WTC11 (cell line): ENCODE data around the gene BRCC3. TPM values are rescaled to one million over a fixed set of nuclear protein-coding genes. Genes with fewer than 3 reads are reported as not detected.

Experiments used
- ATAC-seq: fragments of 200-7000 bp; cut with Tn5 transposase; 2 replicates; pipeline ENCODE4 v1.10.0; 2021; ENCODE audit warnings: mild to moderate bottlenecking, moderate library complexity
- CTCF ChIA-PET: fragments of 300-600 bp; sonication (Branson Sonifier 250); formaldehyde crosslinking; loops from one replicate; lab custom pipeline; 2021; ENCODE audit warnings: antibody characterized with exemption; lab: Charles Lee
- POLR2A ChIA-PET: fragments of 350-600 bp; sonication (Branson Sonifier 250); formaldehyde crosslinking; loops from one replicate; lab custom pipeline; 2021; ENCODE audit warnings: antibody characterized with exemption; lab: Charles Lee
- DNase-seq: peaks from one replicate; pipeline ENCODE4 v3.0.0; 2021; ENCODE audit warnings: low spot score
- H3K27ac Mint-ChIP-seq: 2 replicates; pipeline ENCODE4 v1.8.0; 2021; ENCODE audit warnings: mixed read lengths
- H3K27me3 Mint-ChIP-seq: 2 replicates; pipeline ENCODE4 v1.8.0; 2021; ENCODE audit warnings: low read depth, mild to moderate bottlenecking, moderate library complexity, mixed read lengths
- H3K36me3 Mint-ChIP-seq: 2 replicates; pipeline ENCODE4 v1.8.0; 2021; ENCODE audit warnings: mixed read lengths
- H3K4me1 Mint-ChIP-seq: 2 replicates; pipeline ENCODE4 v1.8.0; 2022; ENCODE audit warnings: mixed read lengths
- H3K4me3 Mint-ChIP-seq: 2 replicates; pipeline ENCODE4 v1.8.0; 2021; ENCODE audit warnings: mild to moderate bottlenecking, moderate library complexity, mixed read lengths
- H3K9me3 Mint-ChIP-seq: 2 replicates; pipeline ENCODE4 v1.8.0; 2021; ENCODE audit warnings: mixed read lengths
- ARID4B ChIP-seq: sonication (generic); formaldehyde crosslinking; IDR thresholded peaks from 2 replicates; pipeline ENCODE4 v1.8.0; 2023; ENCODE audit warnings: missing genetic modification reagents, mild to moderate bottlenecking, borderline replicate concordance
- ATF3 ChIP-seq: sonication (generic); formaldehyde crosslinking; conservative IDR thresholded peaks from 2 replicates; pipeline ENCODE4 v1.8.1; 2022; ENCODE audit warnings: mild to moderate bottlenecking, missing genetic modification reagents
- E2F5 ChIP-seq: sonication (generic); formaldehyde crosslinking; IDR thresholded peaks from 2 replicates; pipeline ENCODE4 v1.8.1; 2022; ENCODE audit warnings: mild to moderate bottlenecking, moderate library complexity, missing genetic modification reagents
- ERG ChIP-seq: fragments of 250-450 bp; sonication (Bioruptor Pico); IDR thresholded peaks from 2 replicates; pipeline ENCODE4 v1.8.0; 2021; ENCODE audit warnings: mild to moderate bottlenecking
- FOXP4 ChIP-seq: sonication (generic); formaldehyde crosslinking; IDR thresholded peaks from 2 replicates; pipeline ENCODE4 v1.8.0; 2022; ENCODE audit warnings: mild to moderate bottlenecking, missing genetic modification reagents
- GTF2I ChIP-seq: fragments of 250-450 bp; sonication (Bioruptor Pico); conservative IDR thresholded peaks from 2 replicates; pipeline ENCODE4 v1.4.0; 2021; ENCODE audit warnings: mild to moderate bottlenecking
- HMGA2 ChIP-seq: fragments of 250-450 bp; sonication (Bioruptor Pico); IDR thresholded peaks from 2 replicates; pipeline ENCODE4 v1.4.0; 2021; ENCODE audit warnings: mild to moderate bottlenecking, moderate library complexity
- IRF2 ChIP-seq: sonication (generic); formaldehyde crosslinking; IDR thresholded peaks from 2 replicates; pipeline ENCODE4 v1.8.0; 2022; ENCODE audit warnings: low read depth, missing genetic modification reagents, borderline replicate concordance
- JUN ChIP-seq: sonication (generic); formaldehyde crosslinking; IDR thresholded peaks from 2 replicates; pipeline ENCODE4 v1.8.0; 2023; ENCODE audit warnings: mild to moderate bottlenecking, missing genetic modification reagents
- NFE2L1 ChIP-seq: sonication (generic); formaldehyde crosslinking; IDR thresholded peaks from 2 replicates; pipeline ENCODE4 v1.8.1; 2023; ENCODE audit warnings: missing genetic modification reagents
- NR3C1 ChIP-seq: sonication (generic); formaldehyde crosslinking; conservative IDR thresholded peaks from 2 replicates; pipeline ENCODE4 v1.8.1; 2023; ENCODE audit warnings: low read depth, mild to moderate bottlenecking, missing genetic modification reagents
- PRDM15 ChIP-seq: sonication (generic); formaldehyde crosslinking; IDR thresholded peaks from 2 replicates; pipeline ENCODE4 v1.8.0; 2022; ENCODE audit warnings: missing genetic modification reagents
- RELA ChIP-seq: sonication (generic); formaldehyde crosslinking; IDR thresholded peaks from 2 replicates; pipeline ENCODE4 v1.8.1; 2022; ENCODE audit warnings: missing genetic modification reagents, mild to moderate bottlenecking, borderline replicate concordance
- RORB ChIP-seq: fragments of 250-450 bp; sonication (Bioruptor Pico); IDR thresholded peaks from 2 replicates; pipeline ENCODE4 v1.9.0; 2021; ENCODE audit warnings: mild to moderate bottlenecking
- SOX15 ChIP-seq: fragments of 250-450 bp; sonication (Bioruptor Pico); IDR thresholded peaks from 2 replicates; pipeline ENCODE4 v1.9.0; 2021; ENCODE audit warnings: mild to moderate bottlenecking
- USF2 ChIP-seq: sonication (generic); formaldehyde crosslinking; IDR thresholded peaks from 2 replicates; pipeline ENCODE4 v1.8.1; 2023; ENCODE audit warnings: mild to moderate bottlenecking, missing genetic modification reagents, moderate library complexity
- ZBTB21 ChIP-seq: sonication (generic); formaldehyde crosslinking; IDR thresholded peaks from 2 replicates; pipeline ENCODE4 v1.8.1; 2023; ENCODE audit warnings: mild to moderate bottlenecking, missing genetic modification reagents, borderline replicate concordance
- ZMAT4 ChIP-seq: fragments of 250-450 bp; sonication (Bioruptor Pico); IDR thresholded peaks from 2 replicates; pipeline ENCODE4 v1.9.0; 2021; ENCODE audit warnings: mild to moderate bottlenecking
- ZNF219 ChIP-seq: sonication (generic); formaldehyde crosslinking; IDR thresholded peaks from 2 replicates; pipeline ENCODE4 v1.8.0; 2023; ENCODE audit warnings: missing genetic modification reagents, mild to moderate bottlenecking, borderline replicate concordance
- ZNF671 ChIP-seq: fragments of 250-450 bp; sonication (Bioruptor Pico); IDR thresholded peaks from 2 replicates; pipeline ENCODE4 v1.8.0; 2021; ENCODE audit warnings: mild to moderate bottlenecking
- total RNA-seq: library from RNA; stranded (reverse); gene quantifications from 3 replicates; pipeline ENCODE4 v1.2.3, GENCODE V29; 2021

BRCC3 gene
- total RNA-seq, 1 experiment from 2014 or later = 19.6 TPM

- TF ChIP-seq RORB (CRISPR knock-in tag) (no peak), USF2 (CRISPR knock-in tag) (no peak), ZBTB21 (no peak), JUN (CRISPR knock-in tag) (no peak), ERG (CRISPR knock-in tag) (no peak), NFE2L1 (CRISPR knock-in tag) (no peak), ZMAT4 (no peak), E2F5 (CRISPR knock-in tag) (no peak), ZNF671 (no peak), RELA (no peak)
- H3K27ac Mint-ChIP-seq = no peak overlapping the region
- ATAC-seq (no peak), DNase-seq (no peak)
- ChIA-PET CTCF (interaction anchor here (1.1 kb wide), 1 partner anchor 23 kb away, joined by 5 read pairs; no protein-coding TSS in a partner anchor), POLR2A (no interaction called here)
- peaks cover 13% of the 10 kb centered on the region for H3K9me3 Mint-ChIP-seq
- H3K36me3 Mint-ChIP-seq = peaks cover 12% of the 10 kb centered on the region
- H3K4me3 Mint-ChIP-seq = no peak overlapping the region
- peaks cover 6% of the 10 kb centered on the region; the same call in 1 of the 2 replicates for H3K4me1 Mint-ChIP-seq
- no peaks in the 10 kb centered on the region for H3K27me3 Mint-ChIP-seq
These were observed 56.2 kb downstream of the BRCC3 start for GRCh38 chrX:155127465-155127864.

GRCh38 chrX:155127940-155128339 is 56.6 kb downstream of the BRCC3 start:
- H3K36me3 Mint-ChIP-seq = peaks cover 12% of the 10 kb centered on the region
- peaks cover 6% of the 10 kb centered on the region; the same call in 1 of the 2 replicates for H3K4me1 Mint-ChIP-seq
- no peak overlapping the region for H3K4me3 Mint-ChIP-seq
- POLR2A ChIA-PET = no interaction called here
- CTCF ChIA-PET = interaction anchor here (1.1 kb wide), 1 partner anchor 23 kb away, joined by 5 read pairs; no protein-coding TSS in a partner anchor
- H3K9me3 Mint-ChIP-seq = peaks cover 13% of the 10 kb centered on the region
- no peak for DNase-seq
- H3K27ac Mint-ChIP-seq = no peak overlapping the region
- no peaks in the 10 kb centered on the region for H3K27me3 Mint-ChIP-seq
- ATAC-seq = no peak
- no peak for TF ChIP-seq HMGA2 (CRISPR knock-in tag)
- TF ChIP-seq ARID4B = no peak
- TF ChIP-seq ATF3 (CRISPR knock-in tag) = no peak
- no peak for TF ChIP-seq ZNF671
- TF ChIP-seq NR3C1 = no peak
- TF ChIP-seq IRF2 (CRISPR knock-in tag) = no peak
- TF ChIP-seq PRDM15 (CRISPR knock-in tag) = no peak
- TF ChIP-seq ZNF219 = no peak
- no peak for TF ChIP-seq SOX15
- TF ChIP-seq FOXP4 (CRISPR knock-in tag) = no peak
- TF ChIP-seq GTF2I = no peak
